Transverse colon (tissue), 3 donors: ENCODE data around the gene SVOP.

ENCODE experiments used
- CTCF ChIP-seq, 5 experiments: fragments of 200-600 bp in 3 of 5; fragments of 450-650 bp in 2 of 5; sonication (generic) in 3 of 5; IDR thresholded peaks; 1 replicate in 2 of 5; 2 replicates in 3 of 5; pipeline ENCODE4 v1.5.1; 2016 to 2017; ENCODE audit warnings: antibody characterized with exemption in 5 of 5, inconsistent platforms in 3 of 5, mild to moderate bottlenecking in 2 of 5, moderate library complexity in 1 of 5
- POLR2A ChIP-seq: fragments of 450-650 bp; IDR thresholded peaks from one replicate; pipeline ENCODE4 v1.6.1; 2016; ENCODE audit warnings: antibody characterized with exemption, mild to moderate bottlenecking, moderate library complexity

- TF ChIP-seq POLR2A (no peak), CTCF (IDR thresholded peaks at IDR 0.05) (no peak)
These were observed 2.6 kb downstream of the SVOP start for GRCh38 chr12:109018296-109018695.
